Measurements from ENCODE around the gene TNKS1BP1. TPM values are rescaled to one million over a fixed set of nuclear protein-coding genes. Genes with fewer than 3 reads are reported as not detected.

TNKS1BP1 gene
- total RNA-seq, 2 donors from 2014 or later: 3.0 to 3.2 TPM

DNA sequence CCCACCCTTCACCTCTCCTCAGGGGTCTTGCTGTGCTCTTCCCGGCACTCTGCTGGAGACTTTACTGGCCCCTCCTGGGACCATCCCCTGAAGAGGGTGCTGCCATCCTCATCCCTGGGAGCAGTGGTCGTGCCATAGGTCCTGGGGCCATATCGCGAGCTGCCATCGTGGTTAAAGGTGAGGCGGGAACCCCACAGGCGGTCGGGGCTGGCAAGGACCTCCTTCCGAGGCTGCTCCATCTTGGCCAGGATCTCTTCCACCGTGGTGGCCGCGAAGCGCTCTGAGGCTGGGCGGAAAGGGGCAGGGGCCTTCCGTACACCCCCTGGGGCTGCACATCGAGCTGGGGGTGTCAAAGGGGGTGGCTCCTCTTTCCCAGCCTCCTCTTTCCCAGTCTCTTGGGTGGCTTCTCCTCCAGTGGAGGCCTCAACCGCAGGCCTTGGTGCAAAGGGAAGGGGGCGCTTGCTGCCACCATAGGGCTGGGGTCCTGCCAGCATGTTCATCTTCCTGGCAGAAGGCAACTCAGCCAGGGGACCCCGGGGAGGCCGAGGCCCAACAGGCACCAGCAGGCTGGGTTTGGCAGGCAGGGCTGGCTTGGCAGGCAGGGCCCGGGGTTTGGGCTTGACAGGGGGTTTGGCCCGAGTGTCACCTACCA, 4.6 kb downstream of the TNKS1BP1 start:
- Mint-ChIP-seq H3K27ac (no peak overlapping the region), H3K4me1 (ENCODE audit: low read depth in 2 of 2) (peaks cover 1 to 10% of the 10 kb centered on the region in 2 donors), H3K4me3 (no peak overlapping the region), H3K27me3 (no peaks in the 10 kb centered on the region), H3K36me3 (no peaks in the 10 kb centered on the region), H3K9me3 (no peaks in the 10 kb centered on the region)
- no peak for ATAC-seq
- no peak for DNase-seq (ENCODE audit: low spot score)

DNA sequence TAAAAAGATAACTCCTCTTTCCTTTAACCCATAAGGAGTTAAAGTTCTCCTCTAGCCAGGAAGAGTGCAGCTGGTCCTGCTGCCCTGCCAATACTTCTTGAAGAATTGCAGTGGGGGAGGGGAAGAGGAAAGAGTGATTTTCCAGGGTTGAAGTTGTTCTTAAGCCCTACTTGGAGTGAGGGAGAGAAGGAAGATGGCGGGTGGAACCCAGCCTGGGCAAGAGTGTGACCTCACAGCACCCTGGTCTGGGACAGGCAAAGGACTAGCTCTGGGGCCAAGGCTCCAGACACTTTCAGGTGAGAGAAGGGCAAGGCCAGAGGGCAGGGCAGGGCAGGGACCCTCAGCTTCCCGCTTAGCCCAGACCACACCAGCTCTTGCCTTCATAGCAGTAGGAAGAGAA, 6.6 kb downstream of the TNKS1BP1 start:
- Mint-ChIP-seq H3K27ac (no peak overlapping the region), H3K4me3 (no peak overlapping the region), H3K27me3 (no peaks in the 10 kb centered on the region), H3K4me1 (ENCODE audit: low read depth in 2 of 2) (peaks cover 0 to 3% of the 10 kb centered on the region in 2 donors), H3K36me3 (no peaks in the 10 kb centered on the region), H3K9me3 (no peaks in the 10 kb centered on the region)
- DNase-seq (ENCODE audit: low spot score): no peak
- no peak for ATAC-seq

DNA sequence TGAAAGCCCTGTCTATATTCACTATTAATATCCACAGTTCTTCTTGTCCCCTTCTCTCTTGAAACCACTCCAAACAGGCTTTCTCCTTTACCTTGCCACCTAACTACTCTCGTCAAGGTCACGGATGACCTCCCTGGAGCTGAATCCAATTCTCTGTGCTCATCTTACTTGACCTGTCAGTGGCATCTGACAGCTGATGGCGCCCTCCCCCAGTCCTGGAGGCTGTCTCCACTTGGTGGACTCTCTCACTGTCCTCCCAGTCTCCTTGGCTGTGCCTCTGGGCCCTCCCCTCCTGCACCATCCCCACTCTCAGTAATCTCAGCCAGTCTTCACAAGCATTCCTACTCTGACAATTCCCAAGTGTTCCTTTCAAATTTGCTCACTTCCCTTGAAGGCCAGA, 8.7 kb downstream of the TNKS1BP1 start:
- Mint-ChIP-seq H3K27me3 (no peaks in the 10 kb centered on the region), H3K9me3 (no peaks in the 10 kb centered on the region), H3K27ac (no peak overlapping the region), H3K4me3 (no peak overlapping the region), H3K4me1 (ENCODE audit: low read depth in 2 of 2) (peaks cover 0 to 3% of the 10 kb centered on the region in 2 donors), H3K36me3 (no peaks in the 10 kb centered on the region)
- DNase-seq (ENCODE audit: low spot score): no peak
- ATAC-seq: no peak

DNA sequence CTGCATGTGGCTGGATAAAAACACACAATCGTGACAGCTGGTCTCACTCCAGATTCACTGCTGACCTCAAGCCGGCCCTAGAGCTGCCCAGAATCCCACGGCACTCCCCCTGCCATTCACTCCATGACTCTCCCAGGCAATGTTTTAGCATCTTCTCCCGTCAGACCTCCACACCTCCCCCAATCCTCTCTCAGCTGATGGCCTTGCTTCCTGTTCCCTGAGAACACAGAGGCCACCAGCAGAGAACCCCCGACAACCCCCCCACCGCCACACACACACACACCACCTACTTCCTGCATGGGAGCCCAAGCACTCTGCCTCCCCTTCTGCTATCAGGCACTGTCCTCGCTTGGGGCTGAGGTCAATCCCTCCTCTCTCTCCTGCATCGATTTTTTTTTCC, 9.3 kb downstream of the TNKS1BP1 start:
- no peak for ATAC-seq
- no peak overlapping the region for H3K27ac Mint-ChIP-seq

DNA sequence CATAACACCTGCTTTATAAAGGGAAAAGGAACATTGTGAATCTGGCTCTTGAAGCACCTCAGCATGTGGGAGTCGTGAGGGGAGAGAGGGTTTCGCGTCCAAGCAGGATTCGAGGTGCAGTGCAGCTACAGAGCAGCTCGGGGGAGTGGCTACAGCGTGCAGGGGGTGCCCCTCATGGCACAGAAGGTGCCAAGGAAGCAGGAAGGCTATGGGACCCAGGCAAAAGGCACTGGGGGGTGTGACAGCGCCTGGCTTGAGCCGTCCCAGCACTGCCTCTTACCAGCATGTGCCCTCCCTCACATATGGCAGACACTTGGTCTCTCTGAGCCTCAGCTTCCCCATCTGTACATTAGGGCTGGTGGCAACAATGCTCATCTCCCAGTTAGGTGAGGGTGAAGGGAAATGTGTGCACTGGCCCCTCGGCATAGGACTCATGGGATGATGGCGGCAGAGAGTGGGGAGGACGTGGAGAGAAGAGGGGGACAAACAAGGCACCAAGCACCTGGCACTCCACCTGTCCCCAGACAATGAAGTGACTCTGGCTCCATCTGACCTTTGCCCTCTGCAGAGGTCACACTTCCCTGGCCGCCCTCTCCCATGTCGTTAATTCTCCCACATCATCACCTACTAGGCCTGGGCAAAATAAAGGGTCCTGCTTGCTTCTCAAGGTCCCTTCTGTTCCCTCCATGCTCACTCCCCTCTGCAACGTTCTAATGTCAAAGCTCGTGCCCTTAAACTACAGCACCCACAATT, 10.4 kb downstream of the TNKS1BP1 start:
- no peaks in the 10 kb centered on the region for H3K36me3 Mint-ChIP-seq
- no peaks in the 10 kb centered on the region for H3K9me3 Mint-ChIP-seq
- H3K27me3 Mint-ChIP-seq: no peaks in the 10 kb centered on the region
- no peak for DNase-seq (ENCODE audit: low spot score)
- peaks cover 0 to 7% of the 10 kb centered on the region in 2 donors for H3K4me1 Mint-ChIP-seq (ENCODE audit: low read depth in 2 of 2)
- ATAC-seq: no peak
- no peak overlapping the region for H3K4me3 Mint-ChIP-seq
- no peak overlapping the region for H3K27ac Mint-ChIP-seq

More for the DNA sequence above, 9.3 kb downstream of the TNKS1BP1 start:
- Mint-ChIP-seq H3K27me3 (no peaks in the 10 kb centered on the region), H3K4me3 (no peak overlapping the region), H3K4me1 (ENCODE audit: low read depth in 2 of 2) (peaks cover 0 to 7% of the 10 kb centered on the region in 2 donors), H3K36me3 (no peaks in the 10 kb centered on the region), H3K9me3 (no peaks in the 10 kb centered on the region)
- no peak for DNase-seq (ENCODE audit: low spot score)

DNA sequence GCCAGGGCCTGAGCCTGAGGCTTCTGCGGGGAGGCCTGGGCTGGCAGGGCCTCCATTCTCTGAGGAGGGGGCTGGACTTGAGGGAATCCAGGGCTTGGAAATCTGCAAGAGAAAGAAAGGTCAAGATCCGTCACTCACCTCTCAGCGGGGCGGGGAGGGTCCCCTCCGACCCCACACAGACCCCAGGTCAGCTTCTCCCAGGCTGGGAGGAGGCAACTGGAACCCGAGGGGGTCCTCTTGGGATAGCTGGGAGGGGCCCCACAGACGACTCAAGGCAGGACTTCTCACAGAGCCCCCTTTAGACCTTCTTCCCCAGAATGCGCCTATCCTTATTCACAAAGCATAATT, 11.0 kb downstream of the TNKS1BP1 start:
- H3K27me3 Mint-ChIP-seq: no peaks in the 10 kb centered on the region
- H3K4me1 Mint-ChIP-seq (ENCODE audit: low read depth in 2 of 2): peaks cover 0 to 7% of the 10 kb centered on the region in 2 donors
- no peaks in the 10 kb centered on the region for H3K36me3 Mint-ChIP-seq
- H3K4me3 Mint-ChIP-seq: no peak overlapping the region
- no peaks in the 10 kb centered on the region for H3K9me3 Mint-ChIP-seq
- H3K27ac Mint-ChIP-seq: no peak overlapping the region
- ATAC-seq (no peak), DNase-seq (ENCODE audit: low spot score) (no peak)

DNA sequence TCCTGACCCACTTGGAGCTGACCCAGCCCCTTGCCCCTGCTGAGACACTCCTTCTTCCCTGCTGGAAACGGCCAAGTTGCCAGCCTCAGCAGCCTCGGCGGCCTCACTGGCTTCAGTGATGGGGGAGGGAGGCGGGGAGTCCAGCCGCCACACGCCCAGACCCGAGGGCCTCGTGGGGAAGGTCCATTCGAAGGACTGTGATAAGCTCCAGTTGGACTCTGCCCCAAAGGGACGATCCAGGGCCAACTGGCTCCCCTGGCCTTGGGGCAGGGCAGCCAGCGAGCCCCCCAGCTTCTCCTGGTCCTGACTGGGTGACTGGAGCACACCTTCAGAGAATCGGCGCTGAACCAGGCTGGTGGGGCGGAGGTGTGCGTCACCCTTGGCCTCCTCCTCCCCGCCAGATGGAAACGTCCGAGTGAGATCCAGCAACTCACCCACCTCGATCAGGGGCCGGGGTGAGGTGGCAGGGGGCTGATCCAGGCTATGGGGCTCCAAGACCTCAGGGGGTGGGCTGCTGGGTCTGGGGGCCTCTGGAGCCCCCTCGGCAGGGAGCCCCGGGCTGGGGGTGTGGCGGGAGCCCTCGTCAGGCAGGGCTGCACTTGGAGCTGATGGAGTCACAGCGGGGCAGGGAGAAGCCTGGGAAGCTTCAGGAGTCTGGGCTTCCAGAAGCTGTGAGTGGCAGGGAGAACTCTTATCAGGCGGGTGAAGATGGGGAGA, 11.5 kb downstream of the TNKS1BP1 start:
- peaks cover 0 to 7% of the 10 kb centered on the region in 2 donors for H3K4me1 Mint-ChIP-seq (ENCODE audit: low read depth in 2 of 2)
- H3K9me3 Mint-ChIP-seq: no peaks in the 10 kb centered on the region
- no peak overlapping the region for H3K4me3 Mint-ChIP-seq
- H3K27ac Mint-ChIP-seq: no peak overlapping the region
- H3K36me3 Mint-ChIP-seq: no peaks in the 10 kb centered on the region
- ATAC-seq: no peak
- DNase-seq (ENCODE audit: low spot score): no peak
- no peaks in the 10 kb centered on the region for H3K27me3 Mint-ChIP-seq

DNA sequence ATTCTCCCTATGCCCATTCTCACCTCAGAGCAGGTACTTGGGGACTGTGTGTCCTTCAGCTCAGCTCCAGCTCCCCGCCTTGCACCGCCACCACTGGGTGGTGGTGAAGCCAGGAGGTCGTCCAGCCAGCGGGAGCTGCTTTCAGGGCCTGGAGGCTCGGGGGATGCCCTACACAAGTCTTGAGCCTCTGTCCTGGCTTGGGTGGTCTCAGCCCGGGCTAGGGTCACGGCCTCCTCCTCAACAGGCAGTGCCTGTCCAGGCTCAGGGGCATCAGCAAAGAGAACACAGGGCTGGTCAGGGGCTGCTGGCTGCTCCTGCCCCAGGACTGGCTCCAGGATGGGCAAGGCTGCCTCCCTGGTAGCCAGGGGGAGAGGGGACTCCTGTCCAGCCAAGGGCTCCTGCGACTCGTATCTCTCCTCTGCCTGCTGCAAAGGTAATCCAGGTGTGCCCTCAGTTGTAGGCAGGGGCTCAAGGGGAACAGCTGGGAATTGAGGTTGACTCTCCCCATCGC, 12.2 kb downstream of the TNKS1BP1 start:
- Mint-ChIP-seq H3K27me3 (no peaks in the 10 kb centered on the region), H3K4me1 (ENCODE audit: low read depth in 2 of 2) (peaks cover 0 to 7% of the 10 kb centered on the region in 2 donors), H3K27ac (no peak overlapping the region), H3K36me3 (no peaks in the 10 kb centered on the region), H3K4me3 (no peak overlapping the region), H3K9me3 (no peaks in the 10 kb centered on the region)
- DNase-seq (ENCODE audit: low spot score) (no peak), ATAC-seq (no peak)

DNA sequence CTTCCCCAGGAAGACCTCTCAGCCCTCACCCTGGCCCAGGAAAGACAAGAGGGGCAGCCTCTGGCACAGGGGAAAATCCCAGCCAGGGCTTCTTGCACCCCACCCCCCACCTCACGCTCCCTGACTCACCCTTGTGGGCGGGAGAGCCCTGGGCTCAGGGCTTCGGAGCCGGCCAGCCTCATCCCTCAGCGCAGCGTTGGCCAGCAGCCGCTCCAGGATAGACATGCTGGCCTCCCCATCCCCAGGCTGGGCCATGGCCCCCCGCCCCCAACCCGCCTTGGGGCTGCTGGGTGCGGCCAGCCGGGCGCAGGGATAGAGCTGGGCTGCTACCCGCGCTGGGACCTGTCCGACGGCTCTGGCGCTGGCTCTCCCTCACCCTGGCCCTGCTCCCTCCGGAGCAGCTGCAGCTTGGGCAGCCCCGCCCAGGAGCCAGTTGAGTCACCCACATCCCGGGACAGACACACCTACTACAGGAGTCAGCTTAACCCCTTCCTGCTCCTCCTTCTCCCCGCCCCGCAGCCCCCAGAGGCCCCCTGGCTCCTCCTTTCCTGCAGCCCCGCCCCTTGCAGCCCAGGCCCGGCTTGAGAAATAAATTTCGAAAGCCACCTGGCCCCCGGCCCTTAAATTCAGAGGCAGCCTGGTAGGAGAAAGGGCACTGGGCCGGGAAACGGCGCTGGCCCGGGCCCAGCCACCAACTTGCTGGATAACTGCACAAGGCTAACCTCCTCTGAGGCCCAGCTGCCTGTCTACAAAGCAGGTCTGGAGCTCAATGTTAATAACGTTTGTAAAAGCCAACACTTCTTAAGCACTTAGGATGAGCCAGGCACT, 13.4 kb downstream of the TNKS1BP1 start:
- ATAC-seq (peak; percentile 91 to 92), DNase-seq (ENCODE audit: low spot score) (peak; percentile 76)
- H3K9me3 Mint-ChIP-seq: no peaks in the 10 kb centered on the region
- no peaks in the 10 kb centered on the region for H3K27me3 Mint-ChIP-seq
- no peak overlapping the region for H3K27ac Mint-ChIP-seq
- H3K36me3 Mint-ChIP-seq: no peaks in the 10 kb centered on the region
- peaks cover 0 to 7% of the 10 kb centered on the region in 2 donors for H3K4me1 Mint-ChIP-seq (ENCODE audit: low read depth in 2 of 2)
- H3K4me3 Mint-ChIP-seq: peak overlapping the region; percentile 26

DNA sequence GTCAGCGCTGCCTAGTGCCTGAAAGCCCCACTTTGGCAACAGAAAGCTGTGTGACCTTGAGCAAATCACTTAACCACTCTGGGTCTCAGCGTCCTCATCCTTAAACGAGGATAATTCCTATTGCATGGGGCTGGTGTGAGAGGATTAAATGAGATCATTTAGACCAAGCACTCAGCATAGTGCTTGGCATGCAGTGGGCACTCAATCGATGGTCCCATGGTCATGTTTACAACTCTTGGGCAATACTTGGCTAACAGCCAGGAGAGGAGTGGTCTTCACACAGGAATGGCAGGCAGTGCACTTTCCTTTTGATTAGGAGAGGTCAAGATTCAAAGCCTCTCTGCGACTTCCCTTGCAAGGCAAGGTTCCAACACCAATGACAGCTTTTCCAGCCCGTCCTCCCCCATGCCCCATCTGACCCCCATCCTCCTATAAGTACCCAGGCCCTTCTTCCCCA, 14.1 kb downstream of the TNKS1BP1 start:
- Mint-ChIP-seq H3K4me1 (ENCODE audit: low read depth in 2 of 2) (peaks cover 0 to 7% of the 10 kb centered on the region in 2 donors), H3K27ac (no peak overlapping the region), H3K27me3 (no peaks in the 10 kb centered on the region), H3K9me3 (no peaks in the 10 kb centered on the region), H3K4me3 (peak overlapping the region; percentile 8), H3K36me3 (no peaks in the 10 kb centered on the region)
- DNase-seq (ENCODE audit: low spot score): no peak
- no peak for ATAC-seq

DNA sequence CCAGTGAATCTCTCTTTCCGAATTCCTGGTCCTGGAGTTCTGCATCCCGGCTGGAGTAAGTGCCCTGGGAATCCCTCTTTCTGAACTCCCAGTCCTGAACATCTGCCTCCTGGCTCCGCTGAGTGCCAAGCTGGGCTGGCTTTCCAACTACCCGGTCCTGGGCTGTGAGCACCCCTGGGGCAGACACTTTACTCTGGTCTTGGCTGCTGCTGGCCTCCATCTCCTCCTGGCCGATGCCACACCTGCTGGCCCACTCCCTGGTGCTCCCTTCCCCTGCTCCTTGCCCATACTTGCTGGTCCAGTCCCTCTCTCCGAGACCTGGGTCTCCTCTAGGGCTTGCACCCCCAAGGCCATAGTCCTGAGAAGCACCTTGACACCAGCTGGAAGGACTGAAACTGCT, 14.7 kb downstream of the TNKS1BP1 start:
- H3K4me3 Mint-ChIP-seq: no peak overlapping the region
- H3K9me3 Mint-ChIP-seq: no peaks in the 10 kb centered on the region
- ATAC-seq: no peak
- no peak overlapping the region for H3K27ac Mint-ChIP-seq
- DNase-seq (ENCODE audit: low spot score): no peak
- H3K4me1 Mint-ChIP-seq (ENCODE audit: low read depth in 2 of 2): peaks cover 0 to 7% of the 10 kb centered on the region in 2 donors
- no peaks in the 10 kb centered on the region for H3K27me3 Mint-ChIP-seq
- no peaks in the 10 kb centered on the region for H3K36me3 Mint-ChIP-seq

DNA sequence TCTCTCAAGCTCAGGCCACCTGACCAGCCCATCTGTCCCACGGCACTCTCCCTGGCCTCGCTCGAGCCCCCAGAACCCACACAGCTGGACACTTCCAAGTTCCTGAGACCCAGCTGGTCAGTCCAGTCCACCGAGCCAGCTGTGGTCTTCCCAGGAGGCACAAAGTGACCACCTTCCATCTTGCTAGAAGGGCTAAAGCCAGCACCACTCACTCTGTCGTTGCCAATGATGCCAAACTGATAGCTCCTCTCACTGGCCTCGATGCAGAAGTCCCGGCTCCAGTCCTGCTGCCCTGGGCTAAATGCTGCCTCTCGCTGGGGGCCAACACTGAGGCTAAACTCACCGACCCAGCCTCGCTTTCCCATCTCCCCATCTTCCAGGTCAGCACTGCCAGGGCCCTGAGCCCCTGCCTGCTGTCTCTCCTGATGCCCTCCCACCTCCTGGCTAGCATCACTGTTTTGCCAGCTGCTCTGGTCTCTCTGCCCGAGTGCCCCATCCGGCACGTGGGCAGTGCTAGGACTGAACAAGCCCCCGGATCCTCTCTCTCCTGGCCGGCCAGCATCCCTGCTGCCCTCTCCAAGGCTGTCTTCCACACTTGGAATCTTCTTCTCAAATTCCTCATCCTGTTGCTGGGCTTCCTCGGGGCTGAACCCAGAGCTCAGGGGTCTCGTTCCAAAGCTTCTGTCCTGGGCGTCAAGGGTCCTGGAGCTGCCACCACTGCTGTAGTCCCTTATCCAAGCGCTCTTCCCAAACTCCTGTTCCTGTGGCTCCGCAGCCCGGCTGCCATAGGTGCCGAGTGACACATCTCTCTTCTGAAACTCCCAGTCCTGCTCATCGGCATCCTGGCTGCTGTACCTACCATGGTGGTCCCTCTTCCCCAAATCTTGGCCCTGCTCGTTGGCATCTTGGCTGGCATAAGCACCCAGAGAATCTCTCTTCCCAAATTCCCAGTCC, 15.4 kb downstream of the TNKS1BP1 start:
- Mint-ChIP-seq H3K36me3 (no peaks in the 10 kb centered on the region), H3K27ac (peak overlapping the region in 1 of 2 donors; percentile 38), H3K9me3 (no peaks in the 10 kb centered on the region), H3K4me1 (ENCODE audit: low read depth in 2 of 2) (peaks cover 0 to 7% of the 10 kb centered on the region in 2 donors), H3K27me3 (no peaks in the 10 kb centered on the region), H3K4me3 (no peak overlapping the region)
- no peak for DNase-seq (ENCODE audit: low spot score)
- no peak for ATAC-seq
